ENCODE results near the gene MAGI1. TPM values are rescaled to one million over a fixed set of nuclear protein-coding genes. Genes with fewer than 3 reads are reported as not detected.

Gene MAGI1
- total RNA-seq, 1 experiment from 2014 or later: 38.6 TPM

DNA sequence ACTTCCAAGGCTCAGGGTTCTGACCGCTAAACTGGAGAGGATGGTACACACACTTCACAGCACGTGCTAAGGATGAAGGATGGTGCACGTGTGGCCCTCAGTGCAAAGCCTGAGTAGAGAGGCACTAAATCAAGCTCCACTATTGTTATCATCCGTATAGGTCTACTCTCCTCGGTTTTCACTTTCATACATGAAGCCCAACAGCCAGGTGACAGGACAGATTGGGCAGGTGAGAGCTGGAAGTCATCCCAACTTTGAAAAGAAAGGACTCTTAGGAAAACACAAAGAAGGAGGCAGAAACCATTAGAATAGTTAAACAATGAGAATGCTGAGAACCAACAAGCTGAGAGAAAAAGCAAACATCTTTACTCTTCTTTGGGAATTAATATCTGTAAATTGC is 21.1 kb downstream of the MAGI1 start:
- peaks cover 57% of the 10 kb centered on the region for H3K79me2 ChIP-seq (ENCODE audit: insufficient read depth, low read length)
- BruUV-seq (replicated peaks): no TSS peak
- no peaks in the 10 kb centered on the region for H4K20me1 ChIP-seq (ENCODE audit: insufficient read depth)
- H2AFZ ChIP-seq (ENCODE audit: low read depth, low read length, poor library complexity, severe bottlenecking): no peak overlapping the region
- H3K4me1 ChIP-seq (ENCODE audit: control insufficient read depth in 1 of 2, insufficient read depth in 2 of 2, low read length in 2 of 2): peaks cover 18 to 33% of the 10 kb centered on the region in 2 experiments
- TF ChIP-seq CEBPB (IDR thresholded peaks at IDR 0.05; ENCODE audit: low read depth) (no peak), POLR2AphosphoS5 (IDR thresholded peaks at IDR 0.05; ENCODE audit: low read depth, low read length) (no peak), RAD21 (IDR thresholded peaks at IDR 0.05; ENCODE audit: low read depth) (no peak), ZNF274 (IDR thresholded peaks at IDR 0.05; ENCODE audit: low read depth, low read length) (no peak), SIN3A (IDR thresholded peaks at IDR 0.05; ENCODE audit: low read depth) (no peak), ZFX (IDR thresholded peaks at IDR 0.05) (no peak), SP1 (IDR thresholded peaks at IDR 0.05; ENCODE audit: low read depth) (no peak), JUND (IDR thresholded peaks at IDR 0.05) (no peak), REST (IDR thresholded peaks at IDR 0.05; ENCODE audit: low read depth) (no peak), MAX (IDR thresholded peaks at IDR 0.05) (no peak), SRF (IDR thresholded peaks at IDR 0.05; ENCODE audit: low read depth) (no peak), EZH2phosphoT487 (IDR thresholded peaks at IDR 0.05; ENCODE audit: borderline replicate concordance) (no peak), EZH2 (IDR thresholded peaks at IDR 0.05) (no peak), TCF7L2 (IDR thresholded peaks at IDR 0.05; ENCODE audit: borderline replicate concordance, extremely low read depth, insufficient read depth, insufficient read length) (no peak)
- TF ChIP-seq, protein P1, sequence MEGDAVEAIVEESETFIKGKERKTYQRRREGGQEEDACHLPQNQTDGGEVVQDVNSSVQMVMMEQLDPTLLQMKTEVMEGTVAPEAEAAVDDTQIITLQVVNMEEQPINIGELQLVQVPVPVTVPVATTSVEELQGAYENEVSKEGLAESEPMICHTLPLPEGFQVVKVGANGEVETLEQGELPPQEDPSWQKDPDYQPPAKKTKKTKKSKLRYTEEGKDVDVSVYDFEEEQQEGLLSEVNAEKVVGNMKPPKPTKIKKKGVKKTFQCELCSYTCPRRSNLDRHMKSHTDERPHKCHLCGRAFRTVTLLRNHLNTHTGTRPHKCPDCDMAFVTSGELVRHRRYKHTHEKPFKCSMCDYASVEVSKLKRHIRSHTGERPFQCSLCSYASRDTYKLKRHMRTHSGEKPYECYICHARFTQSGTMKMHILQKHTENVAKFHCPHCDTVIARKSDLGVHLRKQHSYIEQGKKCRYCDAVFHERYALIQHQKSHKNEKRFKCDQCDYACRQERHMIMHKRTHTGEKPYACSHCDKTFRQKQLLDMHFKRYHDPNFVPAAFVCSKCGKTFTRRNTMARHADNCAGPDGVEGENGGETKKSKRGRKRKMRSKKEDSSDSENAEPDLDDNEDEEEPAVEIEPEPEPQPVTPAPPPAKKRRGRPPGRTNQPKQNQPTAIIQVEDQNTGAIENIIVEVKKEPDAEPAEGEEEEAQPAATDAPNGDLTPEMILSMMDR (IDR thresholded peaks at IDR 0.05 in 2 of 3, conservative IDR thresholded peaks at IDR 0.05 in 1 of 3; ENCODE audit: borderline replicate concordance in 1 of 3, insufficient read depth in 1 of 3, low read depth in 2 of 3, low read length in 2 of 3): no peak
- RAD21 ChIA-PET (ENCODE audit: low non-redundant PET in 1 of 2, low total read pairs in 2 of 2, uncharacterized antibody in 2 of 2, unreplicated experiment in 2 of 2): no interaction called here
- H3K4me3 ChIP-seq (replicated peaks in 1 of 2; ENCODE audit: low read depth in 1 of 2, low read length in 2 of 2): no peak overlapping the region
- CTCF ChIA-PET: no interaction called here
- no peak overlapping the region for H3K9ac ChIP-seq (ENCODE audit: low read length)
- intact Hi-C loops (cut with micrococcal nuclease): no loop called here
- no peaks in the 10 kb centered on the region for H3K9me2 ChIP-seq (ENCODE audit: insufficient read depth)
- H3K27me3 ChIP-seq (ENCODE audit: insufficient read depth, low read length): no peaks in the 10 kb centered on the region
- H3K4me2 ChIP-seq (ENCODE audit: low read length): no peak overlapping the region
- no peak for ATAC-seq
- H3K36me3 ChIP-seq (ENCODE audit: control insufficient read depth in 1 of 2, insufficient read depth in 2 of 2, low read length in 2 of 2): no peaks in the 10 kb centered on the region
- H3K27ac ChIP-seq (ENCODE audit: low read depth, low read length): no peak overlapping the region
- H3K9me3 ChIP-seq (ENCODE audit: control insufficient read depth in 1 of 2, insufficient read depth in 1 of 2, low read depth in 1 of 2, low read length in 2 of 2): no peaks in the 10 kb centered on the region
- no peak for DNase-seq (ENCODE audit: low read depth, low spot score)
- POLR2A ChIA-PET: interaction anchor here (0.5 kb wide), 1 partner anchor 38 kb away, joined by 4 read pairs; no protein-coding TSS in a partner anchor
